Measurements from ENCODE around the gene SPATA25. TPM values are rescaled to one million over a fixed set of nuclear protein-coding genes. Genes with fewer than 3 reads are reported as not detected.

SPATA25 gene
- total and polyA plus RNA-seq, 2 donors (not counting 3 experiments of a cell fraction or from before 2014, with no cell fraction given): 0.69 to 1.3 TPM

DNA sequence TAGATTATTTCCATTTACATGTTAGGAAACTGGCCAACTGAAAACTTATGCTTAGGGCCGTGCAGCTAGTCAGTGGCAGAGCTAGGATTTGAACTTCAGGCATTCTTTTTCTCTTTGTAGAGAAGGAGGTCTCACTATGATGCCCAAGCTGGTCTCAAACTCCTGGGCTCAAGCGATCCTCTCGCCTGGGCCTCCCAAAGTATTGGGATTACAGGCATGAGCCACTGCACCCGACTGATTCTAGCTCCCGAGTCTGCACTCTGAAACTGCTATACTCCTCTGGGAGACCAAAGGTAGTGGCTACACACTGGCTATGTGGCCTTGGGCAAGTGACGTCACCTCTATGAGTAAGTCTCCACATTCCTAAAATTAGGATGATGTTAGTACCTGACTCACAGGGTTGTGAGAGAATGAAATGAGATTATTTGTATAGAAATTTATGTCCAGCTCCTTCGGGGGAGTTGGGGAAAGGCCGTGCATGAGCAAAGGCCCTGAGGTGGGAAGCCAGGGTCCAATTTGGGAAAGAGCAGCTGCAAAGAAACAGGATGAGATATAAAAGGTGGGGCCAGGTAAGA is 18.2 kb upstream of the SPATA25 start:
- H3K9me1 ChIP-seq (replicated peaks; ENCODE audit: control insufficient read depth, extremely low read depth, insufficient read depth, low read length): no peaks in the 10 kb centered on the region
- intact Hi-C loops (cut with micrococcal nuclease): no loop called here
- ChIA-PET POLR2A (no interaction called here), CTCF (interaction anchor here (1.7 kb wide), 1 partner anchor 15 kb away, joined by 8 read pairs; the partner anchor contains the start of genes CTSA and NEURL2)
- TF ChIP-seq MYC (IDR thresholded peaks at IDR 0.05; ENCODE audit: low read depth, low read length) (no peak), FOS (IDR thresholded peaks at IDR 0.05; ENCODE audit: borderline replicate concordance, insufficient read depth, low read length) (no peak), POLR2A (IDR thresholded peaks at IDR 0.05; ENCODE audit: low read depth, low read length) (no peak), POLR2AphosphoS5 (IDR thresholded peaks at IDR 0.05; ENCODE audit: insufficient read depth, low read depth, low read length) (no peak)
- no peaks in the 10 kb centered on the region for H3K79me2 ChIP-seq (ENCODE audit: control insufficient read depth, insufficient read depth, low read length)
- H3K4me3 ChIP-seq (replicated peaks in 1 of 3; ENCODE audit: insufficient read depth in 1 of 3, low read depth in 1 of 3, low read length in 3 of 3): no peak overlapping the region
- H3K4me1 ChIP-seq (ENCODE audit: control insufficient read depth, extremely low read depth, insufficient read depth, low read length): peaks cover 3% of the 10 kb centered on the region
- no peak overlapping the region for H3K9ac ChIP-seq (replicated peaks; ENCODE audit: extremely low read depth, insufficient read depth, low read length)
- no peaks in the 10 kb centered on the region for H3K27me3 ChIP-seq (ENCODE audit: control insufficient read depth in 2 of 2, insufficient read depth in 2 of 2, low read length in 2 of 2)
- no peak overlapping the region for H2AFZ ChIP-seq (ENCODE audit: low read depth, low read length)
- H3K36me3 ChIP-seq (ENCODE audit: control insufficient read depth in 2 of 2, extremely low read depth in 1 of 2, insufficient read depth in 2 of 2, low read length in 2 of 2): peaks cover 0 to 18% of the 10 kb centered on the region in 2 experiments
- DNase-seq (ENCODE audit: low read depth, low spot score): no peak
- no peak for FAIRE-seq
- dilution Hi-C loops (cut with MboI; ENCODE audit: extremely low pct_ligation_motif_present, low sequenced_read_pairs): no loop called here
- H3K9me3 ChIP-seq (replicated peaks; ENCODE audit: control insufficient read depth, insufficient read depth, low read length): no peaks in the 10 kb centered on the region
- H3K27ac ChIP-seq (ENCODE audit: insufficient read depth, low read depth, low read length): no peak overlapping the region
- no peaks in the 10 kb centered on the region for H4K20me1 ChIP-seq (replicated peaks; ENCODE audit: control insufficient read depth, extremely low read depth, insufficient read depth, low read length)
- no TSS peak for BruUV-seq (replicated peaks)
- H3K4me2 ChIP-seq (ENCODE audit: insufficient read depth, low read length): no peak overlapping the region

GRCh38 chr20:45904583-45905504 is 17.4 kb upstream of the SPATA25 start:
- intact Hi-C loops (cut with micrococcal nuclease): no loop called here

More at GRCh38 chr20:45904583-45905504, 17.4 kb upstream of the SPATA25 start:
- Histone ChIP-seq H3K79me2 (ENCODE audit: control insufficient read depth, insufficient read depth, low read length) (no peaks in the 10 kb centered on the region), H3K27me3 (ENCODE audit: control insufficient read depth in 2 of 2, insufficient read depth in 2 of 2, low read length in 2 of 2) (no peaks in the 10 kb centered on the region), H3K36me3 (ENCODE audit: control insufficient read depth in 2 of 2, extremely low read depth in 1 of 2, insufficient read depth in 2 of 2, low read length in 2 of 2) (peaks cover 0 to 18% of the 10 kb centered on the region in 2 experiments), H3K4me3 (replicated peaks in 1 of 3; ENCODE audit: insufficient read depth in 1 of 3, low read depth in 1 of 3, low read length in 3 of 3) (no peak overlapping the region), H3K4me1 (ENCODE audit: control insufficient read depth, extremely low read depth, insufficient read depth, low read length) (peaks cover under 1% of the 10 kb centered on the region), H4K20me1 (replicated peaks; ENCODE audit: control insufficient read depth, extremely low read depth, insufficient read depth, low read length) (no peaks in the 10 kb centered on the region), H3K9ac (replicated peaks; ENCODE audit: extremely low read depth, insufficient read depth, low read length) (no peak overlapping the region), H3K9me1 (replicated peaks; ENCODE audit: control insufficient read depth, extremely low read depth, insufficient read depth, low read length) (no peaks in the 10 kb centered on the region), H3K4me2 (ENCODE audit: insufficient read depth, low read length) (no peak overlapping the region), H3K27ac (ENCODE audit: insufficient read depth, low read depth, low read length) (no peak overlapping the region), H3K9me3 (replicated peaks; ENCODE audit: control insufficient read depth, insufficient read depth, low read length) (no peaks in the 10 kb centered on the region), H2AFZ (ENCODE audit: low read depth, low read length) (no peak overlapping the region)
- TF ChIP-seq EZH2 (IDR thresholded peaks at IDR 0.05; ENCODE audit: borderline replicate concordance, low read depth, low read length, severe bottlenecking): no peak
- TF ChIP-seq, protein P1, sequence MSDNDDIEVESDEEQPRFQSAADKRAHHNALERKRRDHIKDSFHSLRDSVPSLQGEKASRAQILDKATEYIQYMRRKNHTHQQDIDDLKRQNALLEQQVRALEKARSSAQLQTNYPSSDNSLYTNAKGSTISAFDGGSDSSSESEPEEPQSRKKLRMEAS (IDR thresholded peaks at IDR 0.05; ENCODE audit: insufficient read depth, insufficient read length): no peak
- TF ChIP-seq FOS (IDR thresholded peaks at IDR 0.05; ENCODE audit: borderline replicate concordance, insufficient read depth, low read length): no peak
- no peak for TF ChIP-seq MYC (IDR thresholded peaks at IDR 0.05; ENCODE audit: low read depth, low read length)
- TF ChIP-seq JUN (IDR thresholded peaks at IDR 0.05; ENCODE audit: borderline replicate concordance, insufficient read depth, insufficient read length, low read depth): no peak
- TF ChIP-seq POLR2A (IDR thresholded peaks at IDR 0.05; ENCODE audit: low read depth, low read length): no peak
- no peak for TF ChIP-seq POLR2AphosphoS5 (IDR thresholded peaks at IDR 0.05; ENCODE audit: insufficient read depth, low read depth, low read length)
- DNase-seq (ENCODE audit: low read depth, low spot score) (no peak), FAIRE-seq (no peak)
- ChIA-PET POLR2A (no interaction called here), CTCF (interaction anchor here (1.7 kb wide), 1 partner anchor 14 kb away, joined by 8 read pairs; the partner anchor contains the start of genes CTSA and NEURL2)
- no TSS peak for BruUV-seq (replicated peaks)
- dilution Hi-C loops (cut with MboI; ENCODE audit: extremely low pct_ligation_motif_present, low sequenced_read_pairs): no loop called here
